Tibial nerve (tissue), 4 donors: Measurements from ENCODE around the gene FAM120C. TPM values are rescaled to one million over a fixed set of nuclear protein-coding genes. Genes with fewer than 3 reads are reported as not detected.

Experiments used
- DNase-seq, 2 donors: peaks; one replicate each; pipeline ENCODE4 v3.0.0-alpha.2; 2019; ENCODE audit warnings: low spot score in 2 of 2
- H3K27ac ChIP-seq, 4 donors: fragments of 200-600 bp; sonication (generic) in 3 of 4; one replicate each; pipeline ENCODE4 v1.5.1; 2017 to 2019; ENCODE audit warnings: mild to moderate bottlenecking in 1 of 4
- H3K27me3 ChIP-seq, 2 donors: fragments of 200-600 bp; sonication (generic) in 1 of 2; one replicate each; pipeline versions ENCODE4 v1.5.1 to v1.6.0; 2017 to 2019
- H3K36me3 ChIP-seq, 3 donors: fragments of 200-600 bp; sonication (generic); one replicate each; pipeline ENCODE4 v1.5.1; 2018 to 2019
- H3K4me1 ChIP-seq, 4 donors: fragments of 200-600 bp; sonication (generic) in 3 of 4; one replicate each; pipeline ENCODE4 v1.5.1; 2017 to 2019
- H3K4me3 ChIP-seq, 4 donors: fragments of 200-600 bp; sonication (generic) in 3 of 4; one replicate each; pipeline ENCODE4 v1.5.1; 2017 to 2019; ENCODE audit warnings: mild to moderate bottlenecking in 1 of 4, moderate library complexity in 1 of 4
- H3K9me3 ChIP-seq, 4 donors: fragments of 200-600 bp; sonication (generic) in 3 of 4; one replicate each; pipeline ENCODE4 v1.5.1; 2017 to 2019
- EP300 ChIP-seq, 2 donors: sonication (generic); formaldehyde crosslinking; IDR thresholded peaks; one replicate each; pipeline ENCODE4 v1.6.1; 2017; ENCODE audit warnings: antibody characterized with exemption in 2 of 2, mild to moderate bottlenecking in 1 of 2
- POLR2A ChIP-seq, 2 donors: fragments of 450-650 bp; IDR thresholded peaks; one replicate each; pipeline ENCODE4 v1.6.1; 2017; ENCODE audit warnings: antibody characterized with exemption in 2 of 2, mild to moderate bottlenecking in 2 of 2, moderate library complexity in 2 of 2
- WGBS, 2 donors: methylation state at CpG; one replicate each; pipeline ENCODE4 v1.1.5; 2018; 5-methylcytosine and 5-hydroxymethylcytosine counted together
- total RNA-seq, 4 donors: library from RNA; depleted of rRNA; stranded (reverse); fragments of >200 nt; gene quantifications; one replicate each; pipeline ENCODE4 v1.1.0, GENCODE V29; 2016
- TF ChIP-seq, protein P1 (sequence below), 5 experiments: fragments of 200-600 bp in 3 of 5; fragments of 450-650 bp in 2 of 5; sonication (generic) in 3 of 5; IDR thresholded peaks; one replicate each; pipeline ENCODE4 v1.5.1; 2016 to 2019; ENCODE audit warnings: antibody characterized with exemption in 5 of 5, mild to moderate bottlenecking in 3 of 5, moderate library complexity in 2 of 5

Gene FAM120C
- total RNA-seq, 4 donors from 2014 or later, result 12.3 to 21.6 (median 17.4) TPM

DNA sequence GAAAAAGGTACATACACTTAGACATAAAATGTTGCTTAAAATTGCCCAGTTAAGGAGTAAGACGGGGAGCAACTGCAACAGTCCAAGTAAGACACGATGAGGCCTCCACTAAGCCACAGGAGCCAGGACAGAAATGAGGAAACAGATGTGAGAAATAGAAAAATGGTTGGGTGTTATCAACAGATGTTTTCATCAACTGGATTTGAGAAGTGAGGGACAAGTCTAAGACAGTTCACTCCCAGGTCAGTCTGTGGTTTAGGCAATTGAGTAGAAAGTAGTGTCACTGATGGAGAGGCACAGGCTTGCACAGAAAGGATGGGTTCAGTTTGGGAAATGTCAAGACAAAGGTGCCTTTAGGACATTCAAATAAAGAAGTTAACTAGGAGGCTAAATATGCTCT lies 115.3 kb downstream of the FAM120C start:
- no peak overlapping the region for H3K4me3 ChIP-seq
- 48 to 96% methylated on average over 2 of the region's 2 CpGs for WGBS, 2 donors
- no peak for DNase-seq
- H3K27ac ChIP-seq, result no peak overlapping the region
- H3K36me3 ChIP-seq, result peaks cover 0 to 14% (median 0%) of the 10 kb centered on the region in 3 donors
- no peak for TF ChIP-seq EP300 (IDR thresholded peaks at IDR 0.05)
- TF ChIP-seq, protein P1, sequence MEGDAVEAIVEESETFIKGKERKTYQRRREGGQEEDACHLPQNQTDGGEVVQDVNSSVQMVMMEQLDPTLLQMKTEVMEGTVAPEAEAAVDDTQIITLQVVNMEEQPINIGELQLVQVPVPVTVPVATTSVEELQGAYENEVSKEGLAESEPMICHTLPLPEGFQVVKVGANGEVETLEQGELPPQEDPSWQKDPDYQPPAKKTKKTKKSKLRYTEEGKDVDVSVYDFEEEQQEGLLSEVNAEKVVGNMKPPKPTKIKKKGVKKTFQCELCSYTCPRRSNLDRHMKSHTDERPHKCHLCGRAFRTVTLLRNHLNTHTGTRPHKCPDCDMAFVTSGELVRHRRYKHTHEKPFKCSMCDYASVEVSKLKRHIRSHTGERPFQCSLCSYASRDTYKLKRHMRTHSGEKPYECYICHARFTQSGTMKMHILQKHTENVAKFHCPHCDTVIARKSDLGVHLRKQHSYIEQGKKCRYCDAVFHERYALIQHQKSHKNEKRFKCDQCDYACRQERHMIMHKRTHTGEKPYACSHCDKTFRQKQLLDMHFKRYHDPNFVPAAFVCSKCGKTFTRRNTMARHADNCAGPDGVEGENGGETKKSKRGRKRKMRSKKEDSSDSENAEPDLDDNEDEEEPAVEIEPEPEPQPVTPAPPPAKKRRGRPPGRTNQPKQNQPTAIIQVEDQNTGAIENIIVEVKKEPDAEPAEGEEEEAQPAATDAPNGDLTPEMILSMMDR (IDR thresholded peaks at IDR 0.05), result no peak
- no peak for TF ChIP-seq POLR2A (IDR thresholded peaks at IDR 0.05)
- H3K4me1 ChIP-seq, result no peaks in the 10 kb centered on the region
- no peaks in the 10 kb centered on the region for H3K27me3 ChIP-seq
- no peaks in the 10 kb centered on the region for H3K9me3 ChIP-seq

- no peaks in the 10 kb centered on the region for H3K4me1 ChIP-seq
- TF ChIP-seq EP300 (IDR thresholded peaks at IDR 0.05), result no peak
- no peak for TF ChIP-seq POLR2A (IDR thresholded peaks at IDR 0.05)
- TF ChIP-seq, protein P1 (IDR thresholded peaks at IDR 0.05), result no peak
- H3K27me3 ChIP-seq, result no peaks in the 10 kb centered on the region
- no peak for DNase-seq
- peaks cover 0 to 10% (median 0%) of the 10 kb centered on the region in 3 donors for H3K36me3 ChIP-seq
- no peak overlapping the region for H3K27ac ChIP-seq
- H3K4me3 ChIP-seq, result no peak overlapping the region
- no peaks in the 10 kb centered on the region for H3K9me3 ChIP-seq
These were observed 116.2 kb downstream of the FAM120C start for GRCh38 chrX:54066841-54067240.

DNA sequence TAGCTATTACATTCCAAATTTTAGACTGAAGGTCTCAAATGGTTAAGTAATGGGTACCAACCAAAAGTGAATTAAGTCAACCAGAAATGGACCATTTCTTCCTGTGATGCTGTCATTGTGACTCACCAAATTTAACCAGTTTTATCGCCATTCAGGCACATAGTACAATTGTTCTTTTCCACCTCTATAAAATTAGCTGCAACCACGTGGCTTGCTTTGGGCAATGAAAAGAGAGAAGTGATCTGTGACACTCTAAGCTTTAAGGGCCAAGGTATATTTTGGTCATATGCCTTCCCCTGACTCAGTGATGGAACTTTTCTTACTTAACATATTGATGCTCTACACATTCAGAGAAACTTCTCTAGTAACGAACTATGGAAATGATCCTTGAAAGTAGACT lies 118.5 kb downstream of the FAM120C start:
- no peaks in the 10 kb centered on the region for H3K27me3 ChIP-seq
- H3K36me3 ChIP-seq, result peaks cover 0 to 7% (median 0%) of the 10 kb centered on the region in 3 donors
- H3K4me1 ChIP-seq, result no peaks in the 10 kb centered on the region
- H3K4me3 ChIP-seq, result no peak overlapping the region
- 85 to 96% methylated on average over 3 of the region's 3 CpGs for WGBS, 2 donors
- DNase-seq, result no peak
- no peaks in the 10 kb centered on the region for H3K9me3 ChIP-seq
- no peak overlapping the region for H3K27ac ChIP-seq
- no peak for TF ChIP-seq EP300 (IDR thresholded peaks at IDR 0.05)
- TF ChIP-seq, protein P1 (IDR thresholded peaks at IDR 0.05), result no peak
- TF ChIP-seq POLR2A (IDR thresholded peaks at IDR 0.05), result no peak

DNA sequence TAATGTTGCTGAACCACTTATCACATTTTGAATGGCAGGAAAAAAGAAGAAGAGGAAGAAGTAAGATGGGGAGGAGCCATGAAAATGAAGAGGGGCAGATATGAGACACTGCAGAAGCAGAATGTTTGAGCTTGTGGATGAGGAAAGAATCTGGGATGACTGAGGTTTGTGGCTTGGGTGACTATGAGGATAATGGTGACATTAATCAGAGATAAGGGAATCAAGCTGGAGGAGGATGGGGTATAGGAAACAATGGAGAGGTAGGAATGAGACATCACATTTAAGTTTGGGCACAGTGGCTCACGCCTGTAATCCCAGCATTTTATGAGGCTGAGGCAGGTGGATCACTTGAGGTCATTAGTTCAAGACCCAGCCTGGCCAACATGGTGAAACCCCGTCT lies 119.7 kb downstream of the FAM120C start:
- Histone ChIP-seq H3K4me1 (no peaks in the 10 kb centered on the region), H3K36me3 (peaks cover 0 to 7% (median 0%) of the 10 kb centered on the region in 3 donors), H3K4me3 (no peak overlapping the region), H3K27ac (no peak overlapping the region), H3K27me3 (no peaks in the 10 kb centered on the region), H3K9me3 (no peaks in the 10 kb centered on the region)
- TF ChIP-seq EP300 (IDR thresholded peaks at IDR 0.05) (no peak), POLR2A (IDR thresholded peaks at IDR 0.05) (no peak)
- TF ChIP-seq, protein P1 (IDR thresholded peaks at IDR 0.05), result no peak
- no peak for DNase-seq
- 87 to 93% methylated on average over 2 of the region's 2 CpGs for WGBS, 2 donors

- Histone ChIP-seq H3K9me3 (no peaks in the 10 kb centered on the region), H3K4me1 (peaks cover 0 to 6% (median 0%) of the 10 kb centered on the region in 4 donors), H3K27ac (no peak overlapping the region), H3K36me3 (peaks cover 0 to 8% (median 0%) of the 10 kb centered on the region in 3 donors), H3K4me3 (no peak overlapping the region), H3K27me3 (no peaks in the 10 kb centered on the region)
- no peak for TF ChIP-seq EP300 (IDR thresholded peaks at IDR 0.05)
- no peak for TF ChIP-seq POLR2A (IDR thresholded peaks at IDR 0.05)
- TF ChIP-seq, protein P1 (IDR thresholded peaks at IDR 0.05), result no peak
- WGBS, 2 donors, result 43 to 46% methylated on average over 3 of the region's 3 CpGs
- DNase-seq, result no peak
These were observed 133.3 kb downstream of the FAM120C start for GRCh38 chrX:54049801-54050200.
